SK-N-SH (cell line): ENCODE results near the gene MAP3K3. TPM values are rescaled to one million over a fixed set of nuclear protein-coding genes. Genes with fewer than 3 reads are reported as not detected.

Experiments
- CTCF ChIA-PET: fragments of 300-600, 350-600 bp; formaldehyde crosslinking; extraction: SDS; loops from one replicate; lab custom pipeline; 2021; lab: Yijun Ruan, JAX
- POLR2A ChIA-PET: fragments of 350-600 bp; sonication (Branson Sonifier 250); formaldehyde crosslinking; extraction: SDS; loops from one replicate; lab custom pipeline; 2020; ENCODE audit warnings: antibody characterized with exemption, inconsistent platforms; lab: Yijun Ruan, JAX
- DNase-seq: peaks from one replicate; pipeline ENCODE4 v3.0.0; 2012
- H2AFZ ChIP-seq: fragments of 200-600 bp; sonication (generic); 2 replicates; pipeline ENCODE4 v1.8.1; 2016; ENCODE audit warnings: antibody characterized with exemption, mild to moderate bottlenecking, low read depth
- H3F3A ChIP-seq: fragments of 200-600 bp; sonication (generic); replicated peaks from 2 replicates; pipeline ENCODE3; 2016; ENCODE audit warnings: antibody characterized with exemption, mild to moderate bottlenecking; ENCODE audit not compliant: insufficient read depth
- H3K27ac ChIP-seq, 2 experiments: fragments of 200-500 bp in 1 of 2; fragments of 200-600 bp in 1 of 2; sonication (Bioruptor generic) in 1 of 2; sonication (generic), shearing (Covaris generic) in 1 of 2; 2 replicates each; pipeline versions ENCODE4 v1.5.1 to v1.6.1; 2014 to 2016; ENCODE audit warnings: low read depth in 2 of 2, inconsistent platforms in 1 of 2, low read length in 1 of 2, mild to moderate bottlenecking in 1 of 2, mixed read lengths in 1 of 2
- H3K27me3 ChIP-seq: fragments of 200-600 bp; sonication (generic), shearing (Covaris generic); 2 replicates; pipeline ENCODE4 v1.6.1; 2016; ENCODE audit warnings: mixed run types; ENCODE audit not compliant: insufficient read depth
- H3K36me3 ChIP-seq, 2 experiments: fragments of 200-500 bp in 1 of 2; fragments of 200-600 bp in 1 of 2; sonication (Bioruptor generic) in 1 of 2; sonication (generic) in 1 of 2; replicated peaks in 1 of 2; 2 replicates each; pipeline versions ENCODE3 to v1.5.1; 2014 to 2016; ENCODE audit warnings: low read length in 1 of 2, mild to moderate bottlenecking in 1 of 2; ENCODE audit not compliant: insufficient read depth in 2 of 2, control insufficient read depth in 1 of 2
- H3K4me1 ChIP-seq, 2 experiments: fragments of 200-500 bp in 1 of 2; fragments of 200-600 bp in 1 of 2; sonication (Bioruptor generic) in 1 of 2; sonication (generic), shearing (Covaris generic) in 1 of 2; 2 replicates each; pipeline versions ENCODE4 v1.5.1 to v1.6.1; 2014 to 2016; ENCODE audit warnings: low read depth in 1 of 2, low read length in 1 of 2, mixed run types in 1 of 2; ENCODE audit not compliant: insufficient read depth in 2 of 2, control insufficient read depth in 1 of 2
- H3K4me2 ChIP-seq: fragments of 200-600 bp; sonication (generic), shearing (Covaris generic); 2 replicates; pipeline ENCODE4 v1.6.1; 2017; ENCODE audit warnings: mixed run types
- H3K4me3 ChIP-seq, 2 experiments: fragments of 200-500 bp in 1 of 2; fragments of 200-600 bp in 1 of 2; sonication (Bioruptor generic) in 1 of 2; sonication (generic), shearing (Covaris generic) in 1 of 2; 2 replicates each; pipeline versions ENCODE4 v1.5.1 to v1.8.1; 2014 to 2016; ENCODE audit warnings: low read depth in 2 of 2, inconsistent platforms in 1 of 2, low read length in 1 of 2, mild to moderate bottlenecking in 1 of 2, mixed read lengths in 1 of 2, moderate library complexity in 1 of 2
- H3K79me2 ChIP-seq: fragments of 200-600 bp; sonication (generic); 2 replicates; pipeline ENCODE4 v1.8.1; 2017; ENCODE audit warnings: mild to moderate bottlenecking; ENCODE audit not compliant: insufficient read depth
- H3K9ac ChIP-seq: fragments of 200-600 bp; sonication (generic); 2 replicates; pipeline ENCODE4 v1.6.1; 2017; ENCODE audit warnings: mixed run types
- H3K9me2 ChIP-seq: fragments of 200-600 bp; sonication (generic); 2 replicates; pipeline ENCODE4 v1.6.1; 2017; ENCODE audit warnings: mixed run types
- H3K9me3 ChIP-seq: fragments of 200-600 bp; sonication (generic); 2 replicates; pipeline ENCODE4 v1.6.1; 2017; ENCODE audit warnings: mixed run types, mild to moderate bottlenecking, moderate library complexity
- H4K20me1 ChIP-seq: fragments of 200-600 bp; sonication (generic); 2 replicates; pipeline ENCODE4 v1.6.1; 2017; ENCODE audit warnings: mild to moderate bottlenecking, mixed run types; ENCODE audit not compliant: insufficient read depth
- ELF1 ChIP-seq: IDR thresholded peaks from 2 replicates; pipeline ENCODE4 v1.4.0; 2012
- EP300 ChIP-seq, 2 experiments: IDR thresholded peaks; 2 replicates each; pipeline versions ENCODE4 v1.4.0 to v1.6.1; 2012; ENCODE audit warnings: borderline replicate concordance in 1 of 2, low read depth in 1 of 2, low read length in 1 of 2
- GABPA ChIP-seq: IDR thresholded peaks from 2 replicates; pipeline ENCODE4 v1.4.0; 2012; ENCODE audit warnings: low read depth, mild to moderate bottlenecking
- GATA2 ChIP-seq: sonication (generic); formaldehyde crosslinking; IDR thresholded peaks from 2 replicates; pipeline ENCODE4 v1.5.0; 2020; ENCODE audit warnings: mild to moderate bottlenecking, missing genetic modification reagents
- JUND ChIP-seq: IDR thresholded peaks from 2 replicates; pipeline ENCODE4 v1.4.0; 2012
- MXI1 ChIP-seq: IDR thresholded peaks from 2 replicates; pipeline ENCODE4 v1.6.1; 2012; ENCODE audit warnings: mild to moderate bottlenecking, low read depth, low read length, improper control_type of control experiment
- NFIC ChIP-seq: IDR thresholded peaks from 2 replicates; pipeline ENCODE4 v1.4.0; 2012; ENCODE audit warnings: borderline replicate concordance
- POLR2AphosphoS5 ChIP-seq: IDR thresholded peaks from 2 replicates; pipeline ENCODE4 v1.6.1; 2012; ENCODE audit warnings: low read depth, low read length
- TCF12 ChIP-seq: IDR thresholded peaks from 2 replicates; pipeline ENCODE4 v1.4.0; 2012
- YY1 ChIP-seq: IDR thresholded peaks from 2 replicates; pipeline ENCODE4 v1.4.0; 2012; ENCODE audit warnings: low read depth, mild to moderate bottlenecking
- WGBS: methylation state at CpG from one replicate; pipeline ENCODE4 v1.1.6; 2017; ENCODE audit warnings: low lambda C conversion rate; 5-methylcytosine and 5-hydroxymethylcytosine counted together
- polyA plus RNA-seq, 3 experiments: library from polyadenylated mRNA; depleted of rRNA; stranded (reverse); fragments of >200 nt; gene quantifications; 2 replicates each; pipeline ENCODE4 v1.2.3, GENCODE V29; 2012
- TF ChIP-seq, protein P1 (sequence below): fragments of 150-350 bp; IDR thresholded peaks from 2 replicates; pipeline ENCODE4 v1.6.1; 2017; ENCODE audit warnings: antibody characterized with exemption, low read length, low read depth, borderline replicate concordance
- TF ChIP-seq, protein P2 (sequence below): IDR thresholded peaks from 2 replicates; pipeline ENCODE4 v1.4.0; 2012; ENCODE audit warnings: low read depth, borderline replicate concordance
- TF ChIP-seq, protein P3 (sequence below): IDR thresholded peaks from 2 replicates; pipeline ENCODE4; 2012
- TF ChIP-seq, protein P4 (sequence below): IDR thresholded peaks from 2 replicates; pipeline ENCODE4 v1.4.0; 2012; ENCODE audit warnings: low read depth, borderline replicate concordance
- TF ChIP-seq, protein P5 (sequence below): fragments of 150-350 bp; IDR thresholded peaks from 2 replicates; pipeline ENCODE4 v1.6.1; 2016; ENCODE audit warnings: mild to moderate bottlenecking, low read depth, low read length

Gene MAP3K3
- polyA plus RNA-seq, 1 of the 3 experiments (the other 2 are of a cell fraction), result 25.3 TPM

DNA sequence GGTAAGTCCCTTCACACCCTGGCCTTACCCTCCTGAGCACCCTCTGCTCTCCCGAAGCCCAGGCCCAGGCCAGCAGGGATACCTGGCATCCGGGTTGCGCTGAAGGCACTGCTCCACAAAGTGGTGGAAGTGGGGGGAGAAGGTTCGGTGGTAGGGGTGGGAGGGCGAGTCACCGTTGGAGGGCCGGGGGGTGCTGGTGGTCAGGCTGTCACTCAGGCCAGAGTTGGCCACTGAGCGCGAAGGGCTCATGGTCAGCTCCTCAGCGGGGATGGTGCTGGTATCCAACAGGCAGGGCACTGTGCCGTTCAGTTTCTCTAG lies 82.0 kb downstream of the MAP3K3 start (continued):
- TF ChIP-seq, protein P1, sequence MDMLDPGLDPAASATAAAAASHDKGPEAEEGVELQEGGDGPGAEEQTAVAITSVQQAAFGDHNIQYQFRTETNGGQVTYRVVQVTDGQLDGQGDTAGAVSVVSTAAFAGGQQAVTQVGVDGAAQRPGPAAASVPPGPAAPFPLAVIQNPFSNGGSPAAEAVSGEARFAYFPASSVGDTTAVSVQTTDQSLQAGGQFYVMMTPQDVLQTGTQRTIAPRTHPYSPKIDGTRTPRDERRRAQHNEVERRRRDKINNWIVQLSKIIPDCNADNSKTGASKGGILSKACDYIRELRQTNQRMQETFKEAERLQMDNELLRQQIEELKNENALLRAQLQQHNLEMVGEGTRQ, result no peak
- no peak for TF ChIP-seq NFIC

DNA sequence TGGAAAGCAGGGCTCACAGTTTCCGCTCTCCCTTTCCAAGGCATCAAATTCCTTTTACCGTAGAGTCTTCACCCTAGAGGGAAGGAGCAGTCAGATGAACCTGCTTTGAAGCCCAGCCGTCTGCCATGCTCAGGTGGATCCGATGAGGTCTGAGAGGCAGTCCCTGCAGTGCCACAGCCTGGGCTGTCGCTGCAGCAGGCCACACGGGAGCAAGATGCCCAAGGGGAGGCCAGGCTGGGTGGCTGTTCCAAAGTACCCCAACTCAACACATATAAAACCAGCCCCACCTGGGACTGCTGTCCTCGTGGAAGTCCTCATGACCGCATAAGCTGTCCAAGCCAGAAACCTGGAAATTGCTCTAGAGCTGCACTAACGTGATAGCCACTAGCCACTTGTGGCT lies 82.6 kb downstream of the MAP3K3 start:
- Histone ChIP-seq H3K27me3 (no peaks in the 10 kb centered on the region), H2AFZ (no peak overlapping the region), H3K79me2 (peaks cover 8% of the 10 kb centered on the region), H3K4me2 (no peak overlapping the region), H3K9ac (no peak overlapping the region), H3K36me3 (peaks cover 16 to 39% of the 10 kb centered on the region in 2 experiments), H3K9me2 (no peaks in the 10 kb centered on the region), H3K9me3 (no peaks in the 10 kb centered on the region), H4K20me1 (no peaks in the 10 kb centered on the region), H3K27ac (no peak overlapping the region), H3K4me1 (peaks cover 9 to 40% of the 10 kb centered on the region in 2 experiments; a peak in 2 of 4 replicates), H3K4me3 (no peak overlapping the region), H3F3A (peaks cover 9% of the 10 kb centered on the region)
- ChIA-PET CTCF (no interaction called here), POLR2A (no interaction called here)
- DNase-seq, result no peak
- TF ChIP-seq, protein P2, sequence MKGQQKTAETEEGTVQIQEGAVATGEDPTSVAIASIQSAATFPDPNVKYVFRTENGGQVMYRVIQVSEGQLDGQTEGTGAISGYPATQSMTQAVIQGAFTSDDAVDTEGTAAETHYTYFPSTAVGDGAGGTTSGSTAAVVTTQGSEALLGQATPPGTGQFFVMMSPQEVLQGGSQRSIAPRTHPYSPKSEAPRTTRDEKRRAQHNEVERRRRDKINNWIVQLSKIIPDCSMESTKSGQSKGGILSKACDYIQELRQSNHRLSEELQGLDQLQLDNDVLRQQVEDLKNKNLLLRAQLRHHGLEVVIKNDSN, result no peak
- TF ChIP-seq YY1, result no peak
- no peak for TF ChIP-seq ELF1
- TF ChIP-seq, protein P3, sequence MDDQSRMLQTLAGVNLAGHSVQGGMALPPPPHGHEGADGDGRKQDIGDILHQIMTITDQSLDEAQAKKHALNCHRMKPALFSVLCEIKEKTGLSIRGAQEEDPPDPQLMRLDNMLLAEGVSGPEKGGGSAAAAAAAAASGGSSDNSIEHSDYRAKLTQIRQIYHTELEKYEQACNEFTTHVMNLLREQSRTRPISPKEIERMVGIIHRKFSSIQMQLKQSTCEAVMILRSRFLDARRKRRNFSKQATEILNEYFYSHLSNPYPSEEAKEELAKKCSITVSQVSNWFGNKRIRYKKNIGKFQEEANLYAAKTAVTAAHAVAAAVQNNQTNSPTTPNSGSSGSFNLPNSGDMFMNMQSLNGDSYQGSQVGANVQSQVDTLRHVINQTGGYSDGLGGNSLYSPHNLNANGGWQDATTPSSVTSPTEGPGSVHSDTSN, result no peak
- TF ChIP-seq, protein P4, sequence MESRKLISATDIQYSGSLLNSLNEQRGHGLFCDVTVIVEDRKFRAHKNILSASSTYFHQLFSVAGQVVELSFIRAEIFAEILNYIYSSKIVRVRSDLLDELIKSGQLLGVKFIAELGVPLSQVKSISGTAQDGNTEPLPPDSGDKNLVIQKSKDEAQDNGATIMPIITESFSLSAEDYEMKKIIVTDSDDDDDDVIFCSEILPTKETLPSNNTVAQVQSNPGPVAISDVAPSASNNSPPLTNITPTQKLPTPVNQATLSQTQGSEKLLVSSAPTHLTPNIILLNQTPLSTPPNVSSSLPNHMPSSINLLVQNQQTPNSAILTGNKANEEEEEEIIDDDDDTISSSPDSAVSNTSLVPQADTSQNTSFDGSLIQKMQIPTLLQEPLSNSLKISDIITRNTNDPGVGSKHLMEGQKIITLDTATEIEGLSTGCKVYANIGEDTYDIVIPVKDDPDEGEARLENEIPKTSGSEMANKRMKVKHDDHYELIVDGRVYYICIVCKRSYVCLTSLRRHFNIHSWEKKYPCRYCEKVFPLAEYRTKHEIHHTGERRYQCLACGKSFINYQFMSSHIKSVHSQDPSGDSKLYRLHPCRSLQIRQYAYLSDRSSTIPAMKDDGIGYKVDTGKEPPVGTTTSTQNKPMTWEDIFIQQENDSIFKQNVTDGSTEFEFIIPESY, result no peak
- TF ChIP-seq POLR2AphosphoS5, result no peak
- TF ChIP-seq JUND, result no peak
- WGBS, result 96% methylated on average over 9 of the region's 9 CpGs

DNA sequence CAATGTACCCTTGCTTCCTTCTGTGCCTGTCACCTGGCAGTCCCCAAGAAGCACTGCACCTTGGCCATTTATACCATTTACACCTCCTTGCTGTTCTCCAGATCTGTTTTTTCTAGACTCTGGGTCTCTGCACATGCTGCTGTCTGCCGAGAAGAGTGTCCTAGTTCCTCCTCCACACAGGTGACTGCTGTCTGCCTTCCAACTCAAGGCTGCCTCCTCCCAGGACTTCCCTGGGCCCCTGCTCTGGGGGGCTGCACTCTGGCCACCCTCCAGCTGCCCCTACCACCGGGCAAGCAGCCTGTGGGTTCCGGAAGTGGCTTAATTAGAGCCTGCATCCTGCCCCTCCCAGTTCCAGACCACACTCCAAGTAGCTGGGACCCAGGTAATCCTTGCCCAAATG lies 83.4 kb downstream of the MAP3K3 start:
- no peaks in the 10 kb centered on the region for H3K9me2 ChIP-seq
- peaks cover 9 to 39% of the 10 kb centered on the region in 2 experiments; a peak in 2 of 4 replicates for H3K4me1 ChIP-seq
- ChIA-PET POLR2A (interaction anchor here (1.2 kb wide), 1 partner anchor 17 kb away, joined by 3 read pairs; no protein-coding TSS in a partner anchor), CTCF (interaction anchor here (1.4 kb wide), 1 partner anchor 280 kb away, joined by 3 read pairs; no protein-coding TSS in a partner anchor)
- peaks cover 7% of the 10 kb centered on the region for H3K79me2 ChIP-seq
- H2AFZ ChIP-seq, result no peak overlapping the region
- H3K9me3 ChIP-seq, result no peaks in the 10 kb centered on the region
- no peak overlapping the region for H3K9ac ChIP-seq
- no peaks in the 10 kb centered on the region for H4K20me1 ChIP-seq
- DNase-seq, result no peak
- no peak overlapping the region for H3K4me3 ChIP-seq
- H3K36me3 ChIP-seq, result peaks cover 21 to 45% of the 10 kb centered on the region in 2 experiments
- 73% methylated on average over 3 of the region's 3 CpGs for WGBS
- H3K27me3 ChIP-seq, result no peaks in the 10 kb centered on the region
- peaks cover 9% of the 10 kb centered on the region for H3F3A ChIP-seq
- H3K27ac ChIP-seq, result no peak overlapping the region
- no peak overlapping the region for H3K4me2 ChIP-seq
- TF ChIP-seq GATA2 (CRISPR knock-in tag) (no peak), JUND (no peak), POLR2AphosphoS5 (no peak), TCF12 (no peak), EP300 (IDR thresholded peaks at IDR 0.05; ENCODE audit: borderline replicate concordance in 1 of 2, low read depth in 1 of 2, low read length in 1 of 2) (no peak), MXI1 (no peak), GABPA (no peak)
- TF ChIP-seq, protein P5, sequence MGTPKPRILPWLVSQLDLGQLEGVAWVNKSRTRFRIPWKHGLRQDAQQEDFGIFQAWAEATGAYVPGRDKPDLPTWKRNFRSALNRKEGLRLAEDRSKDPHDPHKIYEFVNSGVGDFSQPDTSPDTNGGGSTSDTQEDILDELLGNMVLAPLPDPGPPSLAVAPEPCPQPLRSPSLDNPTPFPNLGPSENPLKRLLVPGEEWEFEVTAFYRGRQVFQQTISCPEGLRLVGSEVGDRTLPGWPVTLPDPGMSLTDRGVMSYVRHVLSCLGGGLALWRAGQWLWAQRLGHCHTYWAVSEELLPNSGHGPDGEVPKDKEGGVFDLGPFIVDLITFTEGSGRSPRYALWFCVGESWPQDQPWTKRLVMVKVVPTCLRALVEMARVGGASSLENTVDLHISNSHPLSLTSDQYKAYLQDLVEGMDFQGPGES, result no peak
